H1 (cell line): Measurements from ENCODE around the gene GAS7. TPM values are rescaled to one million over a fixed set of nuclear protein-coding genes. Genes with fewer than 3 reads are reported as not detected.
A peak's percentile ranks its signal among the peaks of the same experiment; 100 is the strongest.

Source experiments
- CTCF ChIA-PET: fragments of 300-600 bp; sonication (Branson Sonifier 250); formaldehyde crosslinking; loops from one replicate; lab custom pipeline; 2021; ENCODE audit not compliant: partially characterized antibody; lab: Charles Lee
- POLR2A ChIA-PET: fragments of 300-600 bp; sonication (Branson Sonifier 250); formaldehyde crosslinking; loops from one replicate; lab custom pipeline; 2021; ENCODE audit warnings: inconsistent platforms; ENCODE audit not compliant: partially characterized antibody; lab: Charles Lee
- DNase-seq, 2 experiments: peaks; one replicate each; pipeline versions ENCODE4 v3.0.0 to v3.0.0-alpha.2; 2010 to 2022; ENCODE audit warnings: low spot score in 2 of 2, low read depth in 1 of 2, mixed read lengths in 1 of 2
- FAIRE-seq: peaks from 2 replicates; lab custom pipeline; 2011; peaks lifted over from hg19 to GRCh38; lab: Jason Lieb, UNC
- H2AFZ ChIP-seq: 2 replicates; pipeline ENCODE4 v1.8.1; 2012; ENCODE audit warnings: low read length, inconsistent platforms
- H2AK5ac ChIP-seq: 2 replicates; pipeline ENCODE4 v1.6.1; 2013; ENCODE audit warnings: low read depth, low read length
- H2BK120ac ChIP-seq: replicated peaks from 2 replicates; pipeline ENCODE3; 2013; ENCODE audit warnings: low read depth, low read length, inconsistent platforms
- H2BK12ac ChIP-seq: 2 replicates; pipeline ENCODE4 v1.6.1; 2013; ENCODE audit warnings: low read depth, low read length
- H2BK15ac ChIP-seq: 2 replicates; pipeline ENCODE4 v1.6.1; 2013; ENCODE audit warnings: low read length
- H2BK20ac ChIP-seq: 2 replicates; pipeline ENCODE4 v1.6.1; 2013; ENCODE audit warnings: low read length
- H2BK5ac ChIP-seq: 2 replicates; pipeline ENCODE4 v1.6.1; 2013; ENCODE audit warnings: low read depth, low read length
- H3K14ac ChIP-seq: 2 replicates; pipeline ENCODE4 v1.6.1; 2013; ENCODE audit warnings: inconsistent platforms; ENCODE audit not compliant: insufficient read length
- H3K18ac ChIP-seq: 2 replicates; pipeline ENCODE4 v1.6.1; 2013; ENCODE audit warnings: low read length; ENCODE audit errors: extremely low read depth
- H3K23ac ChIP-seq: 2 replicates; pipeline ENCODE4 v1.6.1; 2013; ENCODE audit warnings: inconsistent platforms; ENCODE audit not compliant: insufficient read length
- H3K23me2 ChIP-seq: 2 replicates; pipeline ENCODE4 v1.6.1; 2013; ENCODE audit warnings: low read depth, low read length
- H3K27ac ChIP-seq: 2 replicates; pipeline ENCODE4 v1.6.1; 2011; ENCODE audit warnings: low read depth, low read length, inconsistent platforms
- H3K27me3 ChIP-seq, 4 experiments: replicated peaks in 1 of 4; 1 replicate in 1 of 4; 2 replicates in 3 of 4; pipeline versions ENCODE4 v1.6.1 to v1.8.1; 2011 to 2013; ENCODE audit warnings: low read length in 3 of 4, mild to moderate bottlenecking in 3 of 4, inconsistent platforms in 2 of 4, mixed read lengths in 2 of 4, moderate library complexity in 1 of 4; ENCODE audit not compliant: control insufficient read depth in 3 of 4, insufficient read depth in 3 of 4; ENCODE audit errors: extremely low read depth in 1 of 4
- H3K36me3 ChIP-seq, 4 experiments: 2 replicates each; pipeline versions ENCODE4 v1.6.1 to v1.8.1; 2011 to 2013; ENCODE audit warnings: mild to moderate bottlenecking in 4 of 4, low read length in 3 of 4, moderate library complexity in 2 of 4, control low read depth in 1 of 4, inconsistent platforms in 1 of 4; ENCODE audit not compliant: insufficient read depth in 4 of 4, control insufficient read depth in 2 of 4
- H3K4ac ChIP-seq: replicated peaks from 2 replicates; pipeline ENCODE3; 2013; ENCODE audit warnings: low read length, low read depth, mixed read lengths, inconsistent platforms; ENCODE audit not compliant: insufficient read length
- H3K4me1 ChIP-seq, 4 experiments: replicated peaks in 1 of 4; 1 replicate in 1 of 4; 2 replicates in 3 of 4; pipeline versions ENCODE4 v1.6.1 to v1.8.1; 2011 to 2013; ENCODE audit warnings: low read length in 3 of 4, inconsistent platforms in 2 of 4, mixed read lengths in 1 of 4; ENCODE audit not compliant: insufficient read depth in 4 of 4, control insufficient read depth in 3 of 4
- H3K4me2 ChIP-seq, 2 experiments: 2 replicates each; pipeline versions ENCODE4 v1.6.1 to v1.8.1; 2011 to 2013; ENCODE audit warnings: low read depth in 2 of 2, low read length in 2 of 2, control low read depth in 1 of 2, inconsistent platforms in 1 of 2, mild to moderate bottlenecking in 1 of 2; ENCODE audit not compliant: insufficient read depth in 1 of 2
- H3K4me3 ChIP-seq, 4 experiments: fragments of 200-600, 300-600 bp in 1 of 4; sonication (generic), shearing (Covaris generic), sonication (Bioruptor Twin) in 1 of 4; 2 replicates each; pipeline versions ENCODE4 v1.5.1 to v1.8.1; 2011 to 2016; ENCODE audit warnings: low read length in 4 of 4, low read depth in 3 of 4, control low read depth in 2 of 4, inconsistent platforms in 2 of 4, mild to moderate bottlenecking in 2 of 4, mixed read lengths in 1 of 4, moderate library complexity in 1 of 4; ENCODE audit not compliant: insufficient read depth in 2 of 4; ENCODE audit errors: extremely low read depth in 1 of 4
- H3K56ac ChIP-seq: replicated peaks from 2 replicates; pipeline ENCODE3; 2013; ENCODE audit warnings: low read depth, mild to moderate bottlenecking, mixed read lengths, low read length, inconsistent platforms; ENCODE audit not compliant: insufficient read length
- H3K79me1 ChIP-seq: 2 replicates; pipeline ENCODE4 v1.6.1; 2013; ENCODE audit warnings: low read depth, low read length, control low read depth
- H3K79me2 ChIP-seq, 2 experiments: 2 replicates each; pipeline versions ENCODE4 v1.6.1 to v1.8.1; 2012 to 2013; ENCODE audit warnings: low read length in 2 of 2, mild to moderate bottlenecking in 2 of 2, inconsistent platforms in 1 of 2; ENCODE audit not compliant: insufficient read depth in 2 of 2, control insufficient read depth in 1 of 2
- H3K9ac ChIP-seq, 4 experiments: replicated peaks in 1 of 4; 1 replicate in 1 of 4; 2 replicates in 3 of 4; pipeline versions ENCODE4 v1.6.1 to v1.8.1; 2011 to 2013; ENCODE audit warnings: low read depth in 3 of 4, low read length in 3 of 4, control low read depth in 2 of 4, mild to moderate bottlenecking in 2 of 4, moderate library complexity in 2 of 4, inconsistent platforms in 1 of 4; ENCODE audit errors: extremely low read depth in 1 of 4
- H3K9me3 ChIP-seq, 2 experiments: 2 replicates each; pipeline versions ENCODE4 v1.6.1 to v1.8.1; 2012 to 2013; ENCODE audit warnings: mild to moderate bottlenecking in 2 of 2, moderate library complexity in 2 of 2, control low read depth in 1 of 2, inconsistent platforms in 1 of 2, low read depth in 1 of 2, low read length in 1 of 2, mixed read lengths in 1 of 2; ENCODE audit not compliant: insufficient read depth in 2 of 2
- H4K20me1 ChIP-seq, 2 experiments: replicated peaks in 1 of 2; 2 replicates each; pipeline versions ENCODE3 to v1.8.1; 2011 to 2013; ENCODE audit warnings: inconsistent platforms in 2 of 2, low read length in 2 of 2, mild to moderate bottlenecking in 1 of 2; ENCODE audit not compliant: insufficient read depth in 2 of 2, control insufficient read depth in 1 of 2
- H4K5ac ChIP-seq: 2 replicates; pipeline ENCODE4 v1.6.1; 2013; ENCODE audit warnings: low read length, low read depth, mixed read lengths, inconsistent platforms; ENCODE audit not compliant: insufficient read length
- H4K8ac ChIP-seq: 2 replicates; pipeline ENCODE4 v1.8.0; 2013; ENCODE audit warnings: mild to moderate bottlenecking, moderate library complexity, low read length, inconsistent platforms; ENCODE audit not compliant: insufficient read depth; ENCODE audit errors: extremely low read depth
- H4K91ac ChIP-seq: replicated peaks from 2 replicates; pipeline ENCODE3; 2013; ENCODE audit warnings: low read length, mixed read lengths, inconsistent platforms; ENCODE audit not compliant: insufficient read length
- CBX5 ChIP-seq: fragments of 300-800, 300-1000 bp; sonication (generic); IDR thresholded peaks from 2 replicates; pipeline ENCODE4 v1.7.1; 2016; ENCODE audit warnings: antibody characterized with exemption, low read length, low read depth
- WGBS, 2 experiments: shearing (Covaris generic) in 1 of 2; methylation state at CpG; one replicate each; pipeline versions ENCODE4 v1.1.6 to v1.1.7; 2013 to 2015; ENCODE audit warnings: low lambda C conversion rate in 2 of 2, mixed read lengths in 2 of 2, inconsistent platforms in 1 of 2, low coverage in 1 of 2, missing lambda C conversion rate in 1 of 2; ENCODE audit not compliant: insufficient replicate concordance in 2 of 2, insufficient coverage in 1 of 2, insufficient read length in 1 of 2; ENCODE audit errors: extremely low coverage in 1 of 2, missing lambda C conversion rate in 1 of 2; 5-methylcytosine and 5-hydroxymethylcytosine counted together
- polyA plus RNA-seq, 7 experiments: library from polyadenylated mRNA; depleted of rRNA in 3 of 7; stranded (reverse) in 5 of 7; unstranded in 2 of 7; fragments of >200 nt in 5 of 7; fragments of 200-250 nt in 2 of 7; gene quantifications; 1 replicate in 5 of 7; 2 replicates in 1 of 7; 4 replicates in 1 of 7; pipeline versions ENCODE4 v1.2.1 to v1.2.3, GENCODE V29; 2011 to 2013; ENCODE audit warnings: missing spikeins in 2 of 7, mixed read lengths in 2 of 7
- total RNA-seq: library from RNA; stranded (reverse); fragmentation: NEBNext Ultra II Directional; extraction: Animal tissue kit (Norgen Biotek cat#: 25700); gene quantifications from 2 replicates; pipeline ENCODE4 v1.2.1, GENCODE V29; 2021

GAS7 gene
- total and polyA plus RNA-seq, 2 of the 8 experiments (the other 6 are each of a cell fraction or from before 2014, with no cell fraction given): 5.0 to 14.5 TPM

GRCh38 chr17:10205549-10206185 lies 7.3 kb upstream of the GAS7 start:
- Histone ChIP-seq H3K14ac (no peak overlapping the region), H3K4me2 (no peak overlapping the region), H3K27me3 (no peaks in the 10 kb centered on the region), H4K5ac (no peak overlapping the region), H2AFZ (no peak overlapping the region), H3K79me2 (no peaks in the 10 kb centered on the region)
- TF ChIP-seq CBX5: no peak
- TF ChIP-seq, all 59 proteins: peak for 0
- peaks cover 5 to 15% (median 11%) of the 10 kb centered on the region in 4 experiments for H3K4me1 ChIP-seq
- WGBS, 2 experiments: 97% methylated on average over 2 of the region's 2 CpGs; no CpG with 5 or more reads in 1 of the 2 experiments
- no peak overlapping the region for H3K23ac ChIP-seq
- no peak overlapping the region for H3K4me3 ChIP-seq
- H4K8ac ChIP-seq: no peak overlapping the region
- CTCF ChIA-PET: interaction anchor here (0.6 to 1.5 kb wide), 2 partner anchors 7 to 21 kb away, joined by 4 read pairs; no protein-coding TSS in a partner anchor
- DNase-seq (no peak), FAIRE-seq (no peak)
- H4K20me1 ChIP-seq: no peaks in the 10 kb centered on the region
- H2BK20ac ChIP-seq: peak overlapping the region; percentile 82
- no peak overlapping the region for H2AK5ac ChIP-seq
- peak overlapping the region; percentile 91; the same call in 1 of the 2 replicates for H2BK5ac ChIP-seq
- H3K9me3 ChIP-seq: peaks cover 7 to 18% of the 10 kb centered on the region in 2 experiments
- no peak overlapping the region for H2BK15ac ChIP-seq
- H3K9ac ChIP-seq: no peak overlapping the region
- 0 out of 2 replicates have a peak overlapping the region, but pooled peaks have one; percentile 4 for H3K18ac ChIP-seq
- H3K23me2 ChIP-seq: no peaks in the 10 kb centered on the region
- no peak overlapping the region for H3K27ac ChIP-seq
- no peak overlapping the region for H2BK12ac ChIP-seq
- no peak overlapping the region for H2BK120ac ChIP-seq
- no peak overlapping the region for H3K4ac ChIP-seq
- peaks cover 0 to 2% (median 0%) of the 10 kb centered on the region in 4 experiments; a peak in 1 of 8 replicates for H3K36me3 ChIP-seq
- no peak overlapping the region for H4K91ac ChIP-seq
- POLR2A ChIA-PET: no interaction called here
- H3K56ac ChIP-seq: no peak overlapping the region
- H3K79me1 ChIP-seq: no peaks in the 10 kb centered on the region
